T-helper 9 cell (primary cell): ENCODE results near the gene SELENOM.
"Not testable (repeated sequence)": the region's sequence is repeated elsewhere in the genome, so short reads cannot be mapped to it uniquely, and the experiment has no call there.

Experiments
- DNase-seq: peaks from one replicate; pipeline ENCODE4 v3.0.0-alpha.2; 2020

The SELENOM gene

GRCh38 chr22:31089160-31090100 lies 17.9 kb downstream of the SELENOM start:
- peak; percentile 25 for DNase-seq

DNA sequence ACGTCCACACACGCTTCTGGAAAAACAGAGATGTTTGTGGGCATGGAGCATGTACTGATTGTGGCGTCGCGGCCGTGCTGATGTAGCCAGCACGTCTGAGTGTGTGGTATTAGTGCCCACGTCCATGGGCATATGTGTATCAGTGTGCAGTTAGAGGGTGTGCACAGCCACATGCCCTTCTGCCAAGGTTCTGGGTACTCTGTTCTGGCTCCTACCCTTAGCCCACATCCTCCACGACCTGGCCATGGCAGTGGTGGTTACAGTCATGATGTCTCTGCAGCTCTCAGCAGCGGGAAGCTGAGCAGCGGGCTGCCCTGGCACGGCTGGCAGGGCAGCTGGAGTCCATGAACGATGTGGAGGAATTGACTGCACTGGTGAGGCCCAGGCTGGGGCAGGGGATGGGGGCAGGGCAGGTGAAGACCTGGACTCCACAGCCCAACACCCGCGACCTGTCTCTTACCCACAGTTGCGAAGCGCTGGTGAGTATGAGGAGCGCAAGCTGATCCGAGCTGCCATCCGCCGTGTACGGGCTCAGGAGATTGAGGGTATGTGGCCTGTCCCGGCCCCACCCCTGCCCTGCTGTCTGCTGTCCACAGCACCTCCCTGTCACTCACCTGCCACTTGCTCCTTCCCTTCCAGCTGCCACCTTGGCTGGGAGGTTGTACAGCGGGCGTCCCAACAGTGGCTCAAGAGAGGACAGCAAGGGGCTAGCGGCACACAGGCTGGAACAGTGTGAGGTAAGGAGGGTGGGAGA lies 19.0 kb downstream of the SELENOM start:
- DNase-seq, result no peak

- DNase-seq, result no peak
Observed at GRCh38 chr22:31087744-31088215, 19.6 kb downstream of the SELENOM start.

DNA sequence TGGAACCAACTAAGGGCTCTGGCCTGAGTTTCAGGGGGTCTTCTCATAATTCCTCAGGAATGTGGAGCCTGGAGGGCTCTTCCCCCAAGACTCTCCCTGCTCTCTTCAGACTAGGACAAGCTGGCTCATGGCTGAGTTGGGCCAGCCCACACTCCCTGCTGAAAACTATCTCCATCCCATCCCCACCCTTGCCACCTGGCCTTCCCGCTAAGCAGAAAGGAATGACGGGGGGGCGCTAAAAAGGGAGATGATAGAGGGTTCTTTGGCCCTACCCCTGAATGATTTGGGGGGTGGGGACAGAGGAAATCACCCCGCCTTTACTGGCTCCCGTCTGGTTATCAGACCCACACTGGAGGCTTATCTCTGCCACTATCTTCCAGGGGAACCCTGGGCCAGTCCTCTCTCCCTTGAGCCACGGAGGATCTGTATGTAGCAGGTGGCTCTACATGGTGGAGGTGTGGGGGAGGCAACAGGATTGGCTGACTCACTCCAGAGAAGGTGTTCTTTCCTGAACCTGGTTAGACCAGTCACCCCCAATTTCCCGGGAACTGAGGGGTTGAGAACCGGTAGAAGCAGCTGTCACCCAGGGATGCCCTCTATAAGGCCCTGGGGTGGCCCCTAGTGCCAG lies 20.6 kb downstream of the SELENOM start:
- no peak for DNase-seq

DNA sequence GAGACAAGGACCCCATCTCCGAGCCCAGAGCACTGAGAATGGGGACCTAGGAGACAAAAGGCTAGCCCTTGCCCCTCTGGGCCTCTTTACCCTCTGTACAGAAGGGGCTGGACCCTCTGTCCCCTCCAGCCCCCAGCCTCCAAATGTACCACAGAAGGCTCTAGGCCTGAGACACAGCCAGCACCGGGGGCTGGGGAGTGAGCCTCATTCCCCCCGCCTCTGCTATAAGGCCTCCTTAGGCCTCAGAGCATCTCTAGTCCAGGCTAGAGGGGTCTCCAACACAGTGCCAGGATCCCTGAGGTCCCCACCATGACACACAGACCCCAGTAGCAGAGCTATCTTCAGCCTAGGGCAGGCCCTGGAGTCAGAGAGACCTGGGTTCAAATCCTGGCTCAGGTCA lies 21.4 kb downstream of the SELENOM start:
- DNase-seq, result no peak

GRCh38 chr22:31085493-31085824 lies 21.9 kb downstream of the SELENOM start:
- no peak for DNase-seq

DNA sequence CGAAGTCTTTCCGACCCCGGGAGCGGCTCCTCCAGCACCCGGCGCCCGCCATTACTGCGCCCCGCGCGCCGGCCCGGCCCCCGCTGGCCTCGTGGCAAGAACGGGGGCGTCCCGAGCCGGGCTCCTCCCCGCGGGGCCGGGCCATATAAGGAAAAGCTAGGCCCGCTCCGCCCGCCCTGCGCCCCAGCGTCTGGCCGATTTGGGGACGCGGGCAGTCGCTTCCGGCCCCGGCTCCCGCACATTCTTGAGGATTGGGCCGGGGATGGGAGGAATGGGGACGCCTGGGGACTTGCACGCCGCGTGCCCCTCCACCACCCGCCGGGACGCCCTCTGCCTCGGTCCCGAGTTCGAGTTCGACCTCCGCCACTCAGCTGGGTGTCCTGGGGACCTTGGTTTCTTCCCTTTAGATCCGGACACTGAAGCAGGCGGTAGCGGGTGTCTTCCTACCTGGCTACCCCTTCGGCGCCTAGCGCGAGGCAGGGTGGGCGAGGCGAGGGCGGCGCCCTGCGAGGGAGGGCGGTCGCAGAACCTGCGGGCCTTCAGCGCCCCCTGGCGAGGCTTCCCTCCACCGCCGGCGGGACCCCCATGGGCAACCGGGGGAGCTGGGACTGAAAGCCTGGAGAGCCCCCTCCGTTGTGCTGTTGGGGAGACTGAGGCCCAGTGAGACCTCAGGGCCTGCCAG lies 22.4 kb downstream of the SELENOM start:
- DNase-seq, result peak; percentile 81

DNA sequence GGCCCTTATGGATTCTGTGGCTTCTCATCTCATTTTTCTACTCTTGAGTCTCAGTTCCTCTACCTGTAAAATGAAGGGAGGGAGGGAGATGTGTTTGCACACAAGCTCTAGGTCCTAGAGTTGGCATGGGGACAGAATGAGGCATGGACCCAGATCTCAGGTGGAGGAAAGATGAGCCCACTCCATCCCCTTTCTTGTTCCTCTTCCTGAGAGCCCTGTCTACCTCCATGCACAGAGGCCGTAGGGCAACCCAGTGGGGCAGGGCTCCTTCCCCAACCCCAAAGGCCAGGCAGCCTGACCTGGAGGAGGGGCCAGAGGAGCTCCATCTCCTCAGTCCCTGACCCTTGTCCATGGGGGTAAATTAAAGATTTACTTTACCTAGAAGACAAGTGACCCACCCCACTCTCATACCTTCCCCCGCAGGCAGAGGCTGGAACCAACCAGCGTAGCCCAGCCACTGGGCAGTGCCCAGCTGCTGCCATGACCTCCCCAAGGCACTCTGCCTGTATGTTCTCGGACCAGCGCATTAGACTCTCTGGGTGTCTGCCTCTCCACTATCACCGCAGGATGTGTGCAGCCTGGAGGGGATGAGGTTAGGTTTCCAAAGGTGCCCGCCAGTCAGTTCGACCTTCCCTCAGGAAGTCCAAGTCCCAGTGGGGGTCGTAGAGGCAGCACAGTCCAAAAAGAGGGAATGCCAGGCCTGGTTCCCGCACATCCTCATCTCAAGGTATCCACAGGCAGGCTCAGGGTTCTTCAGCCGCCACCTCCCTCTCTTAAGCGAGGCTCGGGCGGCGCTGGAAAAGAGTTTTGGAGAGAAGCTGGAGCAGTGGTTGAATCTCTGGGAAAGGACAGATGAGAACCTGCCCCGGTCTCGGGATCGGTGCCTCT lies 23.2 kb downstream of the SELENOM start:
- DNase-seq, result no peak

DNA sequence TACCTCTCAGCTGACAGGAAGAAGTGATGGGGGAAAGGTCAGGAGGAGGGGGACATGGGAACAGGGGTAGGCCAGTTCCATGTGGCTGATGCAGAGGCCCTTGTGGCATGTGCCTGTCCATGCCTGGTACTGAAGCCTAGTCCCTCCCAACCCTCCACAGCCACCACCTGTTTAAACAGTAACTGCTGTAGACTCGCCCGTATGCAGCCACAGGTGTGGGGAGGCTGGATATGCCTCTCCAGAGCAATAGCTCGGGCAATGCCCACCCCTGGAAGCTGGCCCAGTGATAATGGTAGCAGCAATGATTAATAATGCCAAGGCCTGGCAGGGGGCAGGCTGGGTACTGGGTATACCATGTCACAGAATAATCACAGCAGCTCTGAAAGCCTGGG lies 24.0 kb downstream of the SELENOM start:
- DNase-seq, result no peak

DNA sequence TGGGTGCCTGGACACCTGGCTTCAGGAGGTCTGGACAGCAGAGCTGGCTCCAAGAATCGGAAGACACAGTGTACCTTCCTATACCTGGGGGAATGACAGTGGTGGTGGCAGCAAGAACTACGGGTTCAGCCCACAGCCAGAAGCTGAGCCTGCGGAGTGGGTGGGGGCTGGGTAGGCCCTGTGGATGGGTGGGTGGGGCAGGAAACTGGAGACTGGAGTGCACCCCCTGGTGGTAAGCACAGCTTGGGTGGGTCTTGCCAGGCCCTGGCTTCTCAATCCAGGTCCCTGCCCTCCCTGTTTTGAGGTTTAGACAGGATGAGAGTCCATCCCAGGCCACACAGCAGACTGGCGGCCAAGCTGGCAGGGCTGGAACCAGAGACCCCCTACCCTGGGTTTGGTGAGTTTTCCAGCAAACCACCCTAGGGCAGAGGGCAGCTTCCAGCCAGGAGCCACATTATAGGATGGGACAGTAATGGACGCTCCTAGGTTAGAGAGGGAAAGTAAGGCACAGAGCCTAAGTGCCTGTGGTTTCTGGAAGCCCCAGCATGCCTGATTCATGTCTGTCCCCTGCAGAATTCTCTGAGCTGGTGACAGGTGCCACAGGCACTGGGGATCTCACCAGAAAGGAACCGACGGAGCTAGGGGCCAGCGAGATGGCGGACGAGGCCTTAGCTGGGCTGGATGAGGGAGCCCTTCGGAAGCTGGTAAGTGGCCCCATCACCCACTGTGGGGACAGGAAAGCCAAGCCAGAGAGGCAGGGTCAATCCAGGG lies 24.6 kb downstream of the SELENOM start:
- no peak for DNase-seq

GRCh38 chr22:31081963-31082605 lies 25.3 kb downstream of the SELENOM start:
- no peak for DNase-seq

DNA sequence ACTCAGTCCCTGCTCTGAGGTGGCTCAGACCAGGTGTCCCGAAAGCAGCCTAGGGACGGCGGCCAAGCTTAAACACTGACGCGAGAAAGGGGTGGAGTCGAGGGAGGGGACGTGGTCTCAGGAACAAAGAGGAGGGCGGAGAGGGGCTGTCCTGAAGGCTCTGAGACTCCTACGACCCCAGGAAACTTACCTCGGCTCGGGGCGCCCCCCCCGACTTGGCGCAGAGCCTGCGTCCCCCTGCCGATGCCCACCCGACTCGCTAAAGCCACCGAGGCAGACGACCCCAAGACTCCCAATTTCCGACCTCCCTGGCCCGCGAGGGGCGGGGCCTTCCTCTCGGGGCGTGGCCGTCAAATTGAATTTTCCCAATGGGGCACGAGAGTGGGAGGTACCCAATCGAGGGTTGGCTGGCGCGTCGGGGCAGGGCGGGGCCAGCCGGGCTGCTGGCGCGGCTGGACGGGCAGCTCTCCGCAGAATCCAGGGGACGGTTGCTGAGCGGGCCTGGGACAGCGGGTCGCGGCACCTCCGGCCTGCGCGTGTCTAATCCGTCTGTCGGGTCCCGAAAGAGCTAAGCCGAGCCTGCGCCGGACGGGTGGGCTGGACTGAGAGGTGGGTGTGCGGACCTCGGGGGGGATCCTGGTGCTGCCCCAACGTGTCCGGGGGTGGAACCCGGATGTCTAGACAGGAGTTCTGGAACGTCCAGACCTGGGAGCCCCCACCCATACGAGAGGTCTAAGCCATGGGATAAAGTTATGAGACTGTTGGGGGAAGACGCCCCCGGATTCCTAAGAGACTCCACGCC lies 26.3 kb downstream of the SELENOM start, which contains the start of gene SMTN:
TSS of gene SMTN (plus strand) at position 471 of the 802 bp plus-strand sequence. CDS start 1,941 bp downstream, outside the sequence.
- peak; percentile 84 for DNase-seq

GRCh38 chr22:31080164-31080847 lies 27.1 kb downstream of the SELENOM start:
- no peak for DNase-seq

DNA sequence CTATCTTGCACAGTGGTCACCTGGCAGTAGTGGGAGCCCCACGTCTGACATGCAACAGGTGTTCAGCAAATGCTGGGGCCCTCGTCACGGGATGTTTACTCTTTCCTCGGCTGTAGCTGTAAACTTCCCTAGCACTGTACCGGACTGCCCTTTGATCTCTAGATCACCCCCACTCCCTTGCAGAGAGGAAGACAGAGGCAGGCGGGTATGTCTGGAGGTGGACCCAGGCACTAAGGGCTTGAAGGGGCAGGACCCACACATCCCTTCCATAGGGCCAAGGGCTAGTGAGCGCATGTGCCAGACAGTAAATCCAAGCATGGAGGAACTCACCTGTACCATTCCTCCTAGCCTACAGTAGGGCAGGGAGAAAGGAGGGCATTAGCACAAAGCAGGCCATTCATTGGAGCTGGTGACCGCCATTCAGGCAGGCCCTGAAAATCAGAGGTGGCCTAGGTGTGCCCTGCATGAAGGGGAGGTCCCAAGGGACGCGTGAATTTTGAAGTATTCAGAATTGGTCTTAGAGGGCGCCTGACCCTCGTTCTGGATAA lies 28.2 kb downstream of the SELENOM start:
- DNase-seq, result no peak

GRCh38 chr22:31078389-31078788 lies 29.0 kb downstream of the SELENOM start:
- DNase-seq, result not testable (repeated sequence)

DNA sequence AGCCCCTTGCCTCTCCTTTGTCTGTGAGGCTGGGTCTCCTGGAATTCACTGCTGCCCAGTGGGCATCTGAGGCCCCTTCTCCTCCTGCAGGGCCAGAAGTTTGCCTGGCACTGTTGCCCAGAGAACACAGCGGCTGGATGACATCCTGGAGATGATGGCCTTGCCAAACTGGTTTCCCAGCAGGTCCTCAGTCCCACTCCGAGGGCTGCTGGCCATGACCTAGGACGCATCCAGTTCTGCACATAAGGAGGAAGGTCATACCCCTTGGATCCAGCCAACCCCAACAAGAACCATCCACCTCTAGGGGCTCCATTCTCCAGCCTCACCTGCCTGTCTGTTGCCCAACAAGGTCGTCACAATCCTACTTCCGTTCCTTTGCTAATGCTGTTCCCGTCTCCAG lies 29.7 kb downstream of the SELENOM start:
- DNase-seq, result no peak

DNA sequence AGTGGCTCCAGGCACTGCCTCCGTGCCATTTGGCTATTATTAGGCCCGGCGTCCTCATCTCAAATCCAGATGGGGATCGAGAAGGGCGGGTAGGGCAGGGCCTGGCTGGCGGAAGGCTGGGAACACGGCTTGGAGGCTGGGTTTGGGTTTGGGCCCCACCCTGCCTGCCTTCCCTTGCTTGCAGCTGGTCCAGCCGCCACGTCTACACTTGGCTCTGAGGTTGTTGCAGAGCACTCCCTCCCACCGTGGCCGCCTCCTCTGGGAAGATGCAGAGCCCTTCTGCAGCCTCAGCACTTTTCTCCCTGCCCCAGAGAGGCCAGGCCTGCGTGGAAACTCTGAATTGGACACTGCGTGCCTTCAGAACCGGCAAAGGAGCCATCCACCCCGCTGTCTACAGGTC lies 31.4 kb downstream of the SELENOM start:
- no peak for DNase-seq

DNA sequence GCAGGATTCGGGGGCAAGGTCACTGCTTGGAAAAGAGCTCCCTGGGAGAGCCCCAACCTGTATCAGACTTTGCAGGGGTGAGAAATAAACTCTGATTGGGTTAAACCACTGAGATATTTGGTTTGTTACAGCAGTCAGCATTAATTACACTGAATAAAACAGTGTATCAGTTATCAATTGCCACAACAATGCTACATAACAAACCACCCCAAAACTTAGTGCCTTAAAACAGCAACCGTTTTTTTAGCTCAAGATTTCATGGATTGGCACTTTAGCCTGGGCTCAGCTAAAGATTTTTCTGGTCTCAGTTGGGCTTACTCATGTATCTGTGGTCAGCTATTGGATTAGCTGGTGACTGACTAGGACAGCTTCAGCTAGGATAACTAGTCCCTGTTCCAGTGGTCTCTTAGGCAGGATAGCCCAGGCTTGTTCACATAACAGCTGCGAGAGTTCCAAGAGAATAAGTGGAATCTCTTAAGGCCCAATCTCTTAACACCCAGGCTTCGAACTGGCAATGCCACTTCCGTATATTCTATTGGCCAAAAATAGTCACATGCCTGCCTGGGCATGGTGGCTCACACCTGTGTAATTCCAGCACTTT lies 33.7 kb downstream of the SELENOM start:
- not testable (repeated sequence) for DNase-seq
